GM19328 (cell line): ENCODE measurements around the gene PPP1R13B.
"Not testable (repeated sequence)": the region's sequence is repeated elsewhere in the genome, so short reads cannot be mapped to it uniquely, and the experiment has no call there.

ENCODE experiments used
- ATAC-seq: cut with Tn5 transposase; IDR thresholded peaks from one replicate; pipeline ENCODE4 v1.9.1; 2021; ENCODE audit warnings: mild to moderate bottlenecking, moderate library complexity; ENCODE audit not compliant: unreplicated experiment

Gene PPP1R13B

DNA sequence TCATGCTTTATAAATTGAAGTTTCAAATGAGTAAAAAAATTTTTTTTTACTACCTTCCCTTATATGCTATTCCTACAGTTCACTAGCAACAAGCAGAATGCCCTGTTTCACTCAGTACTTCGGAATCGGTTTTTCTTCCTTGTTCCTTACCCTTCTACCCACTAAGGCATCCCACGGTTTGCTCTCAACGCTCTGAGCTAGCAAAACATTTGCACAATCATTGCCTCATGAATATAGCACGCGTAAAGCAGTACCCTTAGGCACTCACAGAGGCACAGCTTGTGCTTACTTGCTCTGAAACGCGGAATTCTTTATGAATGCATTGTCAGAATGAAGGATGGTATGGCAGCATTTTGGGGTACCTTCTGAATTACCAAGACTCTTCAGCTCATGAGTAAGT lies 45.0 kb downstream of the PPP1R13B start:
- ATAC-seq: no peak

DNA sequence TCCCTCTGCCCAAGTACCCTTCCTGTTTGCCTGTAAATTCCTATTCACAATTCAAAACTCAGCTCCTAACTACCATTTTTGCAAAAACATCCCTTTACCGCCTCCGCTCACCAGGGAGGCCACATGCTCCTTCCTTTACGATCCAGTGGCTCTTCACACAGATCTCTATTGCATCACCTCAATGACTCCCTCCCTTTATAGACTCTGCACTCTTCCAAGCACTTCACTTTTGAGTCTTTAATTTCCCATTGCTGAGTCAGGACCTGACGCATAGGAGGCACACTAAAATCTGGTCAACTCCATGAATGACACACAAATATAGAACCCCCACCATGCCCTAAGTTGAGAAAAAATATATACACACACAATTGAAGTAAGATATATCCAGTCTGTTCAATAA lies 45.9 kb downstream of the PPP1R13B start:
- no peak for ATAC-seq

GRCh38 chr14:103793192-103793591 lies 54.2 kb downstream of the PPP1R13B start:
- not testable (repeated sequence) for ATAC-seq

DNA sequence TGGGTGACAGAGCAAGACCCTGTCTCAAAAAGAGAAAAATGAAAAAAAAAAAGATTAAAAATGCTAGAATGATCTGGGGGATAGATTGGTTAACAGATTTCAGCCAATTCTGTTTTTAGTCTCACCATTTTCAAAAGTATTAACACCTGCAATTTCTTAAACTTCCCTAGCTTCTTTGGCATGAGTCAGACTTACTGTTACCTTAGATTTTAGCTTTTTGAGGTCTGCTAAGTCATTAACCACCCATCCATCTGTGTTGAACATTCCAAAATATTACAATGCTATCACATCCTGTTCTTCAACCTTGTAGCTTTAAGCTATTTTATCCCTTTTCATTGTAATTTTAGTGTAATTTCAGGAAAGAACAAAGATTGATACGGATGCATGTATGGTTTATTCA lies 59.3 kb downstream of the PPP1R13B start:
- ATAC-seq: no peak

GRCh38 chr14:103782376-103782775 lies 65.0 kb downstream of the PPP1R13B start:
- ATAC-seq: no peak

DNA sequence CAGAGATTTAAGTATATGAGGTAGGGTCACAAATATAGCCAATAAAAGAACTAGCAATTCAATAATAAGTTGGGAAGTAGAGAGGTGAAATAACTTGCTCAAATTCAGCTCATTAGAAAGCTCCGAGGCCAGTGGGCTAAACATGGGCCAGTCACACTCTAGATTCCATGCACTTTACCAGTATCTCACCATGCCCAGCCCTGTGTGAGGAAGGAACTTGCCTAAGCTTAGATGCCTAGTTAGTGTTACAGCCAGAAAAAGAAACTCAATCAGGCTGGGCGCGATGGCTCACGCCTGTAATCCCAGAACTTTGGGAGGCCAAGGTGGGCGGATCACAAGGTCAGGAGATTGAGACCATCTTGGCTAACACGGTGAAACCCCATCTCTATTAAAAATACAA lies 71.1 kb downstream of the PPP1R13B start:
- ATAC-seq: not testable (repeated sequence)

GRCh38 chr14:103775506-103775905 lies 71.9 kb downstream of the PPP1R13B start:
- no peak for ATAC-seq

DNA sequence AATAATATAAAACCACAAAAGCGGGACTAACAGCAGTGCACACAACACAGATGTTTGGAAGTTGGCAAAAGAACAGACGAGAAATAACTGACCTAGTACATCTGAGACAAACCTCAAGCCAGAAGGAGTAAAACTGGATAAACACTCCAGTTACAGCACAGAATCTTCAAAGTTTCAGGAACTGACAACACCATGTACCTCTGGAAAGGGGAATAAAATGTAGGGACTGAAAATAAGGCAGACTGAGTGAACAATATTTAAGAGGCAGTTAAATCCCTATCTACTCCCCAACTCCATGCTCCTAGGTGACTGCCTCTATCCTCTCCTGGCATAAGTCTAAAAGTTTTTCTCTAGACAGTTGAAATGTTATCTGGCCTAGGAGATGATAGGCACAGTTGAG lies 73.9 kb downstream of the PPP1R13B start:
- no peak for ATAC-seq

DNA sequence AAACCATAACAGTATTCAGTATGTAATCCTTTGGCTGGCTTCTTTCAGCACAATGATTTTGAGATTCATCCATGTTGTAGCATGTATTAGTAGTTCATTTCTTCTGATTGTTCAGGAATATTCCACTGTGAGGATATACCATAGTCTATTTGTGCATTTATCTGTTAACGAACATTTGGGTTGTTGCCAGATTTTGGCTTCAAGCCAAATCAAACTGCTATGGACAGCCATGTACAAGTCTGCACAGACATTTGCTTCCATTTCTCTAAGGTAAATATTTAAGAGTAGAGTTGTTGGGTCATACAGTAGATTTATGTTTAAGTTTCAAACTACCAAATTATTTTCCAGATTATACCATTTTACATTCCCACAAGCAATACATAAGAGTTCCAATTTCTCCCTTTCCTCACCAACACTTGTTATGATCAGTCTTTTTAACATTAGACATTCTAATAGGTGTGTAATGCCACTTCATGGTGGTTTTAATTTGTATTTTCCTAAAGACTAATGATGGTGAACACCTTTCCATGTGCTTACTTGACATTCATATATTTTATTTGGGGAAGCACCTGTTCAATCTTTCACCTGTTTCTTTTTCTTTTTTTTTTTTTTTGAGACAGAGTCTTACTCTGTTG lies 75.2 kb downstream of the PPP1R13B start:
- ATAC-seq: no peak

- ATAC-seq: no peak
Measured at GRCh38 chr14:103770902-103771301, 76.5 kb downstream of the PPP1R13B start.

DNA sequence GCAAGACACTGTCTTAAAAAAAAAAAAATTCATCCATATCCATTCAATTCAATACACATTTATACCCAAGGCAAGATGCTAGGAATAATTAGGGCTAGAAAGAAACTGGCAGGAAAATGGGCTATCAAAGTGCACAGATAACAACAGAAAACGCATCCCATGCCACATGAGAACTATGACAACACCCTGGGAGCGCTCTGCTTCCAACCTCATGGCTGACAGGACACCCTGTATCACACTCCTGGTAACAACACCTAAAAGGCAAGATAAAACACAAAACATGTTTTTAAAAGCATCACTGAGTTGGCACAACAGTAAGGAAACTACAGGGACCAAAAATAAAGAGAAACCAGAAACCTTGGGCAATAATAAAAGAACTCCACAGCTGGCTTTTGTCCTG lies 76.9 kb downstream of the PPP1R13B start:
- ATAC-seq: no peak

DNA sequence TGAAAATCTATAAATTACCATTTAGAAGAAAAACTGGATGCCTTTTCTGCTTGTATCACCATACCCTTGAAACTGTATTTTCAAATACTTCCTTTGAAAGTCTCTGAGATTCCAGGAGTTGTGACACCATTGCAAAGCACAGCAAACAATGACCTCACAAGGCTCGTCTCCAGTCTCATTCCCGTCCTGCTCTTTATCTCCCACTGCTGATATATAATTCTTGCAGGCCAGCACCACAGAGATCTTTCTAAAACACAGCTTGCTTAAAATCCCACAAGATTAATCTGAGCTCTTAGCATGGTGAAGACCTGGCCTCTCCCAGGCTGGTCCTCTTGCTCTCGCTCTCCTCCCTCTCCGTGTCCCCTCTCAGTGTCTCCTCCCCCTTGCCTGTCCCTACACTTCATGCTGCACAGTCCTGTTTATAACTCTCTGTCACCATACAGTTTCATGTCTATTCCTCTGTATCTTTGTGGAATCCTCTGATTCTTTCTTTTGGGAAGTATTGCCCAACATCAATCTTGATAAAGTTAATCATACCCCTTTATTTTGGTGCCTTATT lies 80.0 kb downstream of the PPP1R13B start:
- no peak for ATAC-seq

- no peak for ATAC-seq
Measured at GRCh38 chr14:103765526-103765925, 81.8 kb downstream of the PPP1R13B start.

DNA sequence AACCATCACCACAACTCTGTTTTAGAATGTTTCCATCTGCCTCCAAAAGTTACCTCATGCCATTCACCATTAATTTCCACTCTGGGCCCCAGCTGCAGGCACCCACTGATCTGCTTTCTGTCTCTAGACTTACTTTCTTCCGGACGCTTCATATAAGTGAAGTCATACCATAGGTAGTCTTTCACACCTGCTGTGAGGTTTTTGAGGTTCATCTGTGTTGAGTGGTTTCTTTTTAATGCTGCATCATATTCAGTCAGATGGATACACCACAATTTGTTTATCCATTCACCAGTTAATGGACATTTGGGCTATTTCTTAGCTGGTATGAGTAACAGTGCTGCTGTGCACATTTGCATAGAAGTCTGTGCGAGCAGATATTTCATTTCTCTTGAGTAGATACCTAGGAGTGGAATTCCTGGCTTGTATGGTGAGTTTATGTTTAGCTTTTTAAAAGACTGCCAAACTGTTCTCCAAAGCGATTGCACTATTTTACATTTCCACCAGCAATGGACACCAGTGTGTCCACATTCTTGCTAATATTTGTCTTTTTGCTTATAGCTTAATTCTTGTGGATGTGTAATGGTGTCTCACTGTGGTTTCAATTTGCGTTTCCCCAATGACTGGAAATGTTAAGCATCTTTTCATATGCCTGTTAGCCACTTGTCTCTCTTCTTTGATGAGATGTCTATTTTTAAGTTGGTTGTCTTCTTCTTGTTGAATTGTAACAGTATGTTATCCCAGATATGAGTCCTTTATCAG lies 83.5 kb downstream of the PPP1R13B start:
- peak; percentile 53 for ATAC-seq

DNA sequence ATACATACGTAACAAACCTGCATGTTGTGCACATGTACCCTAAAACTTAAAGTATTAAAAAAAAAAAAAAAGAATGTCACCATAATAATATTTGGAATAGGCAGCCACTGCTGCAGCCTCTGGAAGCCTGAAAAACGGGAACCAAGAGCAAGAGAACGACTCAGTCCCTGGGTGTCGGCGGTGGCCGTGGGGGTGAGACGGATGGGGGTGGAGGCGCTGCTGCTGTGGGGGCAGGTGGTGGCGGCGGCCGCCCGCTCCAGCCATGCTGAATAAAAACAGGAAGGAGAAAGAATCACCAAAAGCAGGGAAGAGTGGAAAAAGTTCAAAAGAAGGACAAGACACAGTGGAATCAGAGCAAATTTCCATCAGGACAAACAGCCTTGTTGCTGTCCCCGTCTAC lies 84.8 kb downstream of the PPP1R13B start:
- ATAC-seq: no peak

DNA sequence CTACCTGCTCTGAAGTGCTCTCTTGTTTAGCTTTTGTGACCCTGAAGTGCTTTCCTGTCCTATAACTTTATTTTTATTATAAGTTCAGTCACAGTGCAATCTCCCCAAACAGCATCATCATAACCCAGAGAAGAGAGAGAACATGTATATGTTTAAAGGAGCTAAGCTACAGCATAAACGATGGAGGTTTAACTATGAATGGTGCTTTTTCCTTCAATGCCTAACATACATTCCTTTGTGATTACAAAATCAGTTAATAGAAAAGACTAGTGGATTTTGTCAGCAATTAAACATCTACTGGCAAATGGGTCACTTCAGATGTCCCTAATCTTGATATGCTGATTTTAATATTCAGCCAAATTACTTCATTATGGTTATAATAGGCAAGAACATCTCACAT lies 85.3 kb downstream of the PPP1R13B start:
- ATAC-seq: no peak

DNA sequence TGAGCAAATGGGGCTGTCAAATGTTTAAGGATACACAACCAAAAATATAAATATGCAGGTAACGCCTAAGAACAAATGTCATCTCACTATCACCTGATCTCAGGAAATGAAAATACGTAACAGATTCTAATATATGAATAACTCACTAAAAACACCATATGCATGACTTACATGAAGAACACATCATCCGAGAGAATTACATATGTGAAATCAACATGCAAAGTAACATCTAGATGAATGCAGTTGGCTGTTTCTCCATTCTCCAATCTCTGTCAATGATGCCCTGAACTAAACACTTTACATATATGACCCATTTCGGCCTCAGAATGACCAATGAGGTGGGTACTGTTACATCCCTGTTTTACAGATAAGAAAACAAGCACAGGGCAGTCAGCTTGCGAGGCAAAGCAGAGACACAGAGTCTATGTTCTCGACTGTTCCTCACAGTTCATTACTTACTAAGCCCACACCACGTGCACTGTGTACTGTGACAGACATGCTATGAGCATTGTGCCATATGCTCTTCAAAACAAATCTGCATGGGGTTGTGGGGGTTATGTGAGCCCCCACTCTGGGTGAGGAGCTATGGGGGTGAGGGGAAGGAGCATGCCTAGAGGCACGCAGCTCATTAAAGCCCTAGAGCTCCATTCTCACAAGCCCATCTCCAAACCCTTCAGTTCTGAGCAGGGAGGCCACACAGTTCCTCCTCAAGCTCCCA lies 89.2 kb downstream of the PPP1R13B start:
- ATAC-seq: no peak

GRCh38 chr14:103755060-103755459 lies 92.3 kb downstream of the PPP1R13B start:
- no peak for ATAC-seq

DNA sequence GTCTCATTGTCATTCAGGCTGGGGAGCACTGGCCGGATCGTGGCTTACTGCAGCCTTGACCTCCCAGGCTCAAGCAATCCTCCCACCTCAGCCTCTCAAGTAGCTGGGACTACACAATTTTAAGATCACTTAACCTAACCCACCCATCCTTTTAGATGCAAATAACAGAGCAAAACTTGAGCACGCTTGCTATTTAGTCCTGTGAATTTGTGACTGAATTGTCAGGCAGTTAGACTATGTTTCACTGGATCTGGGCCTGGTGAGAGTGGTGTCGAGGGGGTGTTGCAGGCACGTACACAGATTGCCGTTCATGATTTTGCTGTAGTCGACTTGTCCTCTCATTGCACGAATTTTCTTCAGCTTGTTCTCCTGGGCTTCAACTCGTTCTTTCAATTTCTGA lies 93.6 kb downstream of the PPP1R13B start:
- no peak for ATAC-seq

GRCh38 chr14:103749860-103750259 lies 97.5 kb downstream of the PPP1R13B start:
- ATAC-seq: no peak

GRCh38 chr14:103749452-103749851 lies 97.9 kb downstream of the PPP1R13B start:
- no peak for ATAC-seq

DNA sequence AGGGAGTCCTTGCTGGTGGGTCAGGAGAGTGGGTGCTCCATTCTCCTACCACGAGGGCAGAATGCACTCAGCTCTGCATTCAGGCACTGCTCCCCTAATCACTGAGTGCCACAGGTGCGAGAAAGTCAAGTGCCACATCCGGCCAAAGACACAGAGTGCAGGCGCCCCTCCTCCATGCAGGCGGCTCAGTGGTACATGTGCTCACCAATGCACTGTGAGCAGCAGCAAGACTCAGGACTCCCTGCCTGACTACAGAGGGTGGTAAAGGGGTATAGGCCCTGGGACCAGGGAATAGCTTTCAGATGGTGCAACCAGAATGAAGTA lies 98.9 kb downstream of the PPP1R13B start:
- ATAC-seq: no peak
